K562 (cell line): ENCODE results near the gene ARHGEF12.
"Not testable (repeated sequence)": the region's sequence is repeated elsewhere in the genome, so short reads cannot be mapped to it uniquely, and the experiment has no call there.

Experiments used
- ATF3 ChIP-seq, 2 experiments: fragments of 450-650 bp in 1 of 2; sonication (generic) in 1 of 2; formaldehyde crosslinking in 1 of 2; IDR thresholded peaks in 1 of 2; conservative IDR thresholded peaks in 1 of 2; 2 replicates each; pipeline versions ENCODE4 v1.6.1 to v1.8.1; 2016 to 2023; ENCODE audit warnings: mild to moderate bottlenecking in 2 of 2, moderate library complexity in 2 of 2, inconsistent platforms in 1 of 2, missing genetic modification reagents in 1 of 2
- CTCF ChIP-seq, 3 experiments: IDR thresholded peaks in 2 of 3; conservative IDR thresholded peaks in 1 of 3; 2 replicates each; pipeline ENCODE4 v1.5.1; 2011 to 2012; ENCODE audit warnings: low read length in 3 of 3, mild to moderate bottlenecking in 3 of 3, control low read depth in 2 of 3, improper control_type of control experiment in 1 of 3, inconsistent platforms in 1 of 3, low read depth in 1 of 3, mixed read lengths in 1 of 3, moderate library complexity in 1 of 3; ENCODE audit not compliant: insufficient read depth in 2 of 3
- TCF7 ChIP-seq: sonication (generic); IDR thresholded peaks from 2 replicates; pipeline ENCODE4 v1.6.1; 2016; ENCODE audit warnings: antibody characterized with exemption, borderline replicate concordance

DNA sequence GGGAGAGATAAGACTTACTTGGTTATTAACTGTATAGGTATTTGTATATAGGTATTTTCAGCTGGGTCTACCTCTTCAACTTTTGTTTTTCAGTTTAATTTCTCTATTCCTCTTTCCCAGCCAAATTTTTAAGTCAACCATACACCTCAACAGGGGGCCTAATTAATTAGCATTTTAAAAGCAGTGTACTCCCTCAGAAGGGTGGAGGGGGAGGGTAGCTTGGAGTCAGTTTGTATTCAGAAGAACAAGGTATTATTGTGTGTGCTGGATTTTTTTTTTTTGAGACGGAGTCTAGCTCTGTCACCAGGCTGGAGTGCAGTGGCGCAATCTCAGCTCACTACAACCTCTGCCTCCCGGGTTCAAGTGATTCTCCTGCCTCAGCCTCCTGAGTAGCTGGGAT lies 167.3 kb downstream of the ARHGEF12 start:
- TF ChIP-seq ATF3 (IDR thresholded peaks at IDR 0.05); ATF3 (CRISPR knock-in tag; conservative IDR thresholded peaks at IDR 0.05); CTCF (IDR thresholded peaks at IDR 0.05 in 2 of 3, conservative IDR thresholded peaks at IDR 0.05 in 1 of 3; ENCODE audit: insufficient read depth in 2 of 3, low read depth in 1 of 3, low read length in 3 of 3); TCF7: not testable (repeated sequence)
